IPS-18c (cell line): ENCODE measurements around the gene DNAAF2.
"Not testable (repeated sequence)": the region's sequence is repeated elsewhere in the genome, so short reads cannot be mapped to it uniquely, and the experiment has no call there.

Source experiments
- H3K4me3 ChIP-seq: 2 replicates; pipeline ENCODE4 v1.7.0; 2013; ENCODE audit warnings: low read depth, mild to moderate bottlenecking, low read length, moderate library complexity; ENCODE audit not compliant: insufficient read depth
- H3K9me3 ChIP-seq: one replicate; pipeline ENCODE4 v1.6.1; 2013; ENCODE audit warnings: mild to moderate bottlenecking, low read length, moderate library complexity; ENCODE audit not compliant: control insufficient read depth, insufficient read depth

The DNAAF2 gene

DNA sequence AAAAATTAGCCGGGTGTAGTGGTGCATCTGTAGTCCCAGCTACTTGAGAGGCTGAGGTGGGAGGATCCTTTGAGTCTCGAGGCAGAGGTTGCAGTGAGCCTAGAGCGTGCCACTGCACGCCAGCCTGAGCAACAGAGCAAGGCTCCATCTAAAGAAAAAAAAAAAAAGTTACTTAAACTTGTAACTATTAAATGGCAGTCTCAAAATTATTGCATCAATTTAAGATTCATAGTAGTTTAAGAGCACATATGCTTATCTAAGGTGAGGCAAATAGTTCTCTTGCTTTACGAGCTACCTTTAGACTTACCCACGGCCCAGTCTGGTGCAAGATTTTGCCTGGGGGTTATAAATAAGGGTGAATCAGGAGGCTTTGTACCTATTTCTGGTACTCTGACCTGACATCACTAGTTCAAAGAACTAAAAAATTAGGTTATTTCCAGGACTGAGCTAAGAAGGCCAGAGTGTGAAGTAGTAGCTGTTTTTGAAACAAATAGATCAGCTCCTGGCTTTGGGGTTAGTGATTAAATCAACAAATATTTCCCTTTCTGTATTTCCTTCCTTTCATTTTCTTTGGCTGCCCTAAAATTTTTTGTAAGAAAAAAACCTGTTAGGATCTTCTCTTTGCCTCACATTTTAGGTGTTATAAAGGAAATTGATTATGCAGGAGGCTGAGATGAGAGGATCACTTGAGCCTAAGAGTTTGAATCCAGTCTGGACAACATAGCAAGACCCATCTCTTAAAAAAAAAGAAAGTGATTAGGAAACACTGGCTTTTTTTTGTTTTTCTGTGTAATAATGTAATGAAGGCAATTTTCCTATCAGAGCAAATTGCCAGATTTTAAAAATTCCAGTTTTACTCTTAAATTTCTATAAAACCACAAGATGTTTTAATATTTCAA, 10.9 kb downstream of the DNAAF2 start:
- no peaks in the 10 kb centered on the region for H3K9me3 ChIP-seq
- no peak overlapping the region for H3K4me3 ChIP-seq

DNA sequence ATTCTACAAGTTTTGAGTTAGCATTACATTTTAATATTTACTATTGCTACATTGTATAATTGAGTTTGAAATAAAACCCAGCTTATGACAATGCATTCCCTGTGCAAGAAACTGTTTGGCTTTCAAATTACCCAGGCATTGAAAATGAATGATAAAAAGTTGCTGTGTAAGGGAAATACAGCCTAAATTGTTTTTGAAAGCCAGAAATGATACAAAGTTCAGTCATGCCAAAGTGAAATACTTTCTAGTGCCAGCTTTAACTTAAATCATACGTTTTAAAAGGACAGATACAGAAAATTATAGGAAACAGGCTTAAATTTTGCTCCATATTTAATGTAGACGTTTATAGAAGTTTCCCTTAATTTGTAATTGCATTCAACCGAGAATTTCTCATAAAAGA, 11.7 kb downstream of the DNAAF2 start:
- Histone ChIP-seq H3K9me3 (no peaks in the 10 kb centered on the region), H3K4me3 (no peak overlapping the region)

DNA sequence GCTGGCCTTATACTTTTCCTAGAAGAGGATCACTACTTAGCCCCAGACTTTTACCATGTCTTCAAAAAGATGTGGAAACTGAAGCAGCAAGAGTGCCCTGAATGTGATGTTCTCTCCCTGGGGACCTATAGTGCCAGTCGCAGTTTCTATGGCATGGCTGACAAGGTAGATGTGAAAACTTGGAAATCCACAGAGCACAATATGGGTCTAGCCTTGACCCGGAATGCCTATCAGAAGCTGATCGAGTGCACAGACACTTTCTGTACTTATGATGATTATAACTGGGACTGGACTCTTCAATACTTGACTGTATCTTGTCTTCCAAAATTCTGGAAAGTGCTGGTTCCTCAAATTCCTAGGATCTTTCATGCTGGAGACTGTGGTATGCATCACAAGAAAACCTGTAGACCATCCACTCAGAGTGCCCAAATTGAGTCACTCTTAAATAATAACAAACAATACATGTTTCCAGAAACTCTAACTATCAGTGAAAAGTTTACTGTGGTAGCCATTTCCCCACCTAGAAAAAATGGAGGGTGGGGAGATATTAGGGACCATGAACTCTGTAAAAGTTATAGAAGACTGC, 12.9 kb downstream of the DNAAF2 start:
- H3K9me3 ChIP-seq, result no peaks in the 10 kb centered on the region
- H3K4me3 ChIP-seq, result peak overlapping the region; percentile 85; the same call in 1 of the 2 replicates

DNA sequence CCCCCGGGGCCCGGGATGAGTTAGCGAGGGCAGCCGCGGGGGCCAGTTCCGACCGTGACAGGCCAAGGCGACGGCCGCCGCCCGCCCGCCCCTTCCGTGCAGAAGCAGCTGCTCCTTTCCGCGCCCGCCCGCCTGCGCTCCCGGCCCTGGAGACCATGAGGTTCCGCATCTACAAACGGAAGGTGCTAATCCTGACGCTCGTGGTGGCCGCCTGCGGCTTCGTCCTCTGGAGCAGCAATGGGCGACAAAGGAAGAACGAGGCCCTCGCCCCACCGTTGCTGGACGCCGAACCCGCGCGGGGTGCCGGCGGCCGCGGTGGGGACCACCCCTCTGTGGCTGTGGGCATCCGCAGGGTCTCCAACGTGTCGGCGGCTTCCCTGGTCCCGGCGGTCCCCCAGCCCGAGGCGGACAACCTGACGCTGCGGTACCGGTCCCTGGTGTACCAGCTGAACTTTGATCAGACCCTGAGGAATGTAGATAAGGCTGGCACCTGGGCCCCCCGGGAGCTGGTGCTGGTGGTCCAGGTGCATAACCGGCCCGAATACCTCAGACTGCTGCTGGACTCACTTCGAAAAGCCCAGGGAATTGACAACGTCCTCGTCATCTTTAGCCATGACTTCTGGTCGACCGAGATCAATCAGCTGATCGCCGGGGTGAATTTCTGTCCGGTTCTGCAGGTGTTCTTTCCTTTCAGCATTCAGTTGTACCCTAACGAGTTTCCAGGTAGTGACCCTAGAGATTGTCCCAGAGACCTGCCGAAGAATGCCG, 13.7 kb downstream of the DNAAF2 start:
- no peaks in the 10 kb centered on the region for H3K9me3 ChIP-seq
- peak overlapping the region; percentile 85 for H3K4me3 ChIP-seq

DNA sequence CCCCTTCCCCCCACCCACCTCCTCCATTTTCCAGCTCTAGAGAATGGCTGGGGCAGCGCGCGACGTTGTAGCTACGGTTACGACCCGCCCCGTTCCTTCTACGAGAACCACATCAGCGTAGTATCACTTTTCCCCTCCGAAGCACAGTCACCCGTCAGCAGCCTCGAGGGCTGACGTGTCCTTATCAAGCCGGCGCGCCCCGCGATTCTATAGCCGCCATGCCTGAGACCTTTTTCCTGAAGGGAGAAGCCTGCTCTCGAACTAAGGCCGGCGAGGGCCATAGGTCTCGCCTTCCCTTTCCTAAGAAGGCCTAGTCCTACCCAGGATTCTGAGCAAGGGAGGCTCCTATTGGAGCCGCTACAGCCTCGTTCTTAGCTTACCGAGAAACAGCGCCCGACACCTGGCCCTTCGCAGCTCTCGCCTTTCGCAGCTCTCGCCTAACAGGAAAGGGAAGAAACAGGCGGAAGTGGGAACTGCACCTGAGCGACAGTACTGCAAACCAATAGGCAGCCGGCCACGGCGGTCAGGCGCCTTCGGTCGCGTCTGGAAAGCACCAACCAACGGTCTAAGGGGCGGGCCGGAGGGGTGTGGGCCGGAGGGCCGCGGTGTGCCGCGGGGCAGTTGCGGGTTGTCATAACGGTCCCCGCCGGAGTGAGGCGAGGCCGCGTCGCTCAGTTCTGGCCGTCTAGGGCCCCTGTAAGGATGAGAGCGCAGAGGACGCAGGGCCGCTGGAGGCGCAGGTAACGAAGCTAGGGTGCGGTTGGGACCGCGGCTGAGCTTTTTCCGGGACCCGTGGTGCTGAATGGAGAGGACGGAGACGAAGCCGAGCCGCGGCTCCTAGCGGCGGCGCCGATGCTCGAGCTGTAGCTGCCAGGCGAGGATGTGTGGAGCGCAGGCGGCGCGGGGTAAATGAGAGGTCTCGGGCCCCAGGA, 14.6 kb downstream of the DNAAF2 start, which contains the start of the genes MGAT2 and RPL36AL:
TSS of gene MGAT2 (plus strand) at position 618 of the 932 bp plus-strand sequence. CDS start 470 bp downstream, outside the sequence.
TSS of gene RPL36AL (minus strand) at position 445 of the 932 bp plus-strand sequence. CDS start 1,522 bp downstream, outside the sequence.
- Histone ChIP-seq H3K4me3 (peak within 1 kb of the TSS; percentile 85), H3K9me3 (no peaks in the 10 kb centered on the region)

DNA sequence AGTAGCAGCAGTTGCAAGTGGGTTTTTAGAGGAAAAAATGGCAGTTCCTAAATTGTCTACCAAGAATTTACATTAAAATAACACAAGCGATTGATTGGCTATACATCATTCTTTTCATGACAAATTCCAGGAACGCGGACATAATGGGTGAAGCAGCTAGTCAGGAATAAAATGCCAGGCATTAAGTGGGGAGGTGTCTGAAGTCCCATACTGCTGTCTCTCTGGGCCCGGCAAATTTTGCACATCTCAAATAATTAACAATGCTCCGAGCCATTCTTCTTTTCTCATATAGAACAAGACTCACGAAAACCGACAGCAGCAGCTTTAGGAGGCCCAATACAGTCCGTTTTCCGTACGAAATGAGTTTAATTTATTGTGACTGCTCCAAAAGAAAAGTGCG, 15.3 kb downstream of the DNAAF2 start:
- Histone ChIP-seq H3K9me3 (no peaks in the 10 kb centered on the region), H3K4me3 (peak overlapping the region; percentile 85)

DNA sequence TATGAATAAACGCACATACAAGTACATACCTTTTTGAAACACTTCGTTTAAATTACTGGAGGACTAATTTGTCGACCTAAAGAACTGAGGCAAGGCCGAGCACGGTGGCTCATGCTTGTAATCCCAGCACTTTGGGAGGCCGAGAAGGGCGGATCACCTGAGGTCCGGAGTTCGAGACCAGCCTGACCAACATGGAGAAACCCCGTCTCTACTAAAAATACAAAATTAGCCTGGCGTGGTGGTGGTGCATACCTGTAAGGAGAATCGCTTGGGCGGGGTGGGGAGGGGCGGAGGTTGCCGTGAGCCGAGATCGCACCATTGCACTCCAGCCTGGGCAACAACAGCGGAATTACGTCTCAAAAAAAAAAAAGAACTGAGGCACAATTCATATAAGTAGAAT, 15.8 kb downstream of the DNAAF2 start:
- H3K9me3 ChIP-seq, result not testable (repeated sequence)
- H3K4me3 ChIP-seq, result peak overlapping the region; percentile 85

DNA sequence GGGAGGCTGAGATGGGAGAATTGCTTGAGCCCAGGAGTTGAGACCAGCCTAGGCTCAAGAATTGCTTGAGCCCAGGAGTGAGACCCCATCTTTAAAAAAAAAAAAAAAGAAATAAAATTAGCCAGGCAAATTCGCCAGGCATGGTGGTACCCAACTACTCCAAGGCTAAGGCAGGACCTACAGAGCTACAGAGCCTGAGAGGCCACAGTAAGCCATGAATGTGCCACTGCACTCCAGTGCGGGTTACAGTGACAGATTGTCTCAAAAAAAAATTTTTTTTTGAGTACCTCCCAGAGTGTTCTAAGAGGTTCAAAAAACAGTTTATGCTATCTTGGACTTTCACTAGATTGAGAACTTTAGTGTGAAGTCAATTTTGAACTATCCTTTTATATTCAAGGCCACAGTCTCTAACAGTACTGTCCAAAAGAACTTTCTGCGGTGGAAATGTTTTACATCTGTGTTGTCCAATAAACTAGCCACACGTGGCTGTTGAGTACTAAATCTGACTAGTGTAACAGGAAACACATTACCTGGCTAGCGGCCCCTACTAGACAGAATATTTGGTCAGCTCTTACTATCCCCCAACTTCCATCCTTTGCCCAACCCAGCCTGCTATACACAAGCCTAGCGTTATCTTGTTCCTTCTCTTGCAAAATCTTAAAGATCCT, 17.1 kb downstream of the DNAAF2 start:
- no peak overlapping the region for H3K4me3 ChIP-seq
- H3K9me3 ChIP-seq, result no peaks in the 10 kb centered on the region

DNA sequence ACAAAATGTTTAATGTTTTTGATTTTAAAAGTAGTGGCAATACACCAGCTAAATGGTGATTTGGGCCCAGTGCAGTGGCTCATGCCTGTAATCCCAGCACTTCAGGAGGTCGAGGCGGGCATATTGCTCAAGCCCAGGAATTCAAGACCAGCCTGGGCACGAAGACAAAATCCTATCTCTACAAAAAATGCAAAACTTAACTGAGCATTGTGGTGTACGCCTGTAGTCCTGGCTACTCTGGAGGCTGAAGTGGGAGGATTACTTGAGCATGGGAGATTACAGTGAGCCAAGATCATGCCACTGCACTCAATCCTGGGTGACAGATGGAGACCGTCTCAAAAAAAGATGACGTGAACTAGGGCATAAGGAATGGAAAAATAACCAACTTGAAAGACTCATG, 19.3 kb downstream of the DNAAF2 start:
- H3K9me3 ChIP-seq, result no peaks in the 10 kb centered on the region

DNA sequence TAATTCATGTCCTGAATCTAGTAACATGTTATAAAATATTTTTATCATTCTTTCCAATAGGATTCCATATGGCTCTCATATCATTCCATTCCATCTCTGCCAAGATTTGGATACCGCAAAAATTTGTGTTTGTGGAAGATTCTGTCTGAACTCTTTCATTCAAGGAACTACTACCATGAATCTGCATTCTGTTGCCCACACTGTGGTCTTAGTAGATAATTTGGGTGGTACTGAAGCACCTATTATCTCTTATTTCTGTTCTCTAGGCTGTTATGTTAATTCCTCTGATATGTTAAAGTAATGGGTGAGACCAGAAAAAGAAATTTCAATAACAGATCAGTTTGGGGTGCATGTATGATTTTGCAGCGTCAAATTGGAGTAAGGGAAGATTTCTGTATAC, 20.8 kb downstream of the DNAAF2 start:
- H3K9me3 ChIP-seq, result no peaks in the 10 kb centered on the region

More for the DNA sequence above, 19.3 kb downstream of the DNAAF2 start:
- no peak overlapping the region for H3K4me3 ChIP-seq

DNA sequence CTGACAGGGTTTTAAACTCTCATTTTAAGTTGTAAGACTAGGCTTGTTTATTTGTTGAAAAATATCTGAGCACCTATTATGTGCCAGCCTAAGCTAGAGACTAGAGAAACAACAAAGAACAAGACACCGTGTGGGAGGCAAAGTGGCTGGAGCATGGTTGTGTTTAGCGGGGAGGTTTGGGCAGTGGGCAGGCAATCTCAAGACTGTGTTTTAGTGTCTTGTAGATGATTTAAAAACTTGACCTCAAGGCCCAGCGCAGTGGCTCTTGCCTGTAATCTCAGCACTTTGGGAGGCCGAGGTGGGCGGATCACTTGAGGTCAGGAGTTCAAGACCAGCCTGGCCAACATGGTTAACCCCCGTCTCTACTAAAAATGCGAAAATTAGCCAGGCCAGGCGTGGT, 22.4 kb downstream of the DNAAF2 start:
- Histone ChIP-seq H3K9me3 (no peaks in the 10 kb centered on the region), H3K4me3 (no peak overlapping the region)

More for the DNA sequence above, 20.8 kb downstream of the DNAAF2 start:
- H3K4me3 ChIP-seq, result no peak overlapping the region

DNA sequence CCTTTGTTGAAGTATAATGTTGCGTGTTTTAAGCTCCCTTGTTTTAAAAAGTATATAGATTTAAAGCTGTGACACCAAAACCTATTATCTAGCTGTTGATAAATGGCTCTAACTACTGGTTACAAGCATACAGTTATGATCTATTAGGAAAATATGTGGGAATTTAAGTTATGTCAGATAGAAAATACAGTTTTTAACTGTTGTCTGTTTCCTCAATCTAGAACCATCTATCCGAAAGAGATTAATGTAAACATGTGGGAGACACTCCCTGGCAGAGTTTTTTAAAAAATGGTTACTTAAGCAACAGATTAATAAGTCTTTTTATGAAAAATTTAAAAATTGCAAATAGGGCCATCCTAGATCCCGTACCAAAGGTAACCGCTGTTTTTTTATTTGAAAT, 22.8 kb downstream of the DNAAF2 start:
- Histone ChIP-seq H3K4me3 (no peak overlapping the region), H3K9me3 (no peaks in the 10 kb centered on the region)

DNA sequence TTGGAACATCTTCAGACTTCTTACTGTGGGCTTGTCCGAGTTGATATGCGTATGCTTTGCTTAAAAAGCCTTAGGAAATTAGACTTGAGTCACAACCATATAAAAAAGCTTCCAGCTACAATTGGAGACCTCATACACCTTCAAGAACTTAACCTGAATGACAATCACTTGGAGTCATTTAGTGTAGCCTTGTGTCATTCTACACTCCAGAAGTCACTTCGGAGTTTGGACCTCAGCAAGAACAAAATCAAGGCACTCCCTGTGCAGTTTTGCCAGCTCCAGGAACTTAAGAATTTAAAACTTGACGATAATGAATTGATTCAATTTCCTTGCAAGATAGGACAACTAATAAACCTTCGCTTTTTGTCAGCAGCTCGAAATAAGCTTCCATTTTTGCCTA, 27.5 kb downstream of the DNAAF2 start:
- Histone ChIP-seq H3K9me3 (no peaks in the 10 kb centered on the region), H3K4me3 (no peak overlapping the region)

DNA sequence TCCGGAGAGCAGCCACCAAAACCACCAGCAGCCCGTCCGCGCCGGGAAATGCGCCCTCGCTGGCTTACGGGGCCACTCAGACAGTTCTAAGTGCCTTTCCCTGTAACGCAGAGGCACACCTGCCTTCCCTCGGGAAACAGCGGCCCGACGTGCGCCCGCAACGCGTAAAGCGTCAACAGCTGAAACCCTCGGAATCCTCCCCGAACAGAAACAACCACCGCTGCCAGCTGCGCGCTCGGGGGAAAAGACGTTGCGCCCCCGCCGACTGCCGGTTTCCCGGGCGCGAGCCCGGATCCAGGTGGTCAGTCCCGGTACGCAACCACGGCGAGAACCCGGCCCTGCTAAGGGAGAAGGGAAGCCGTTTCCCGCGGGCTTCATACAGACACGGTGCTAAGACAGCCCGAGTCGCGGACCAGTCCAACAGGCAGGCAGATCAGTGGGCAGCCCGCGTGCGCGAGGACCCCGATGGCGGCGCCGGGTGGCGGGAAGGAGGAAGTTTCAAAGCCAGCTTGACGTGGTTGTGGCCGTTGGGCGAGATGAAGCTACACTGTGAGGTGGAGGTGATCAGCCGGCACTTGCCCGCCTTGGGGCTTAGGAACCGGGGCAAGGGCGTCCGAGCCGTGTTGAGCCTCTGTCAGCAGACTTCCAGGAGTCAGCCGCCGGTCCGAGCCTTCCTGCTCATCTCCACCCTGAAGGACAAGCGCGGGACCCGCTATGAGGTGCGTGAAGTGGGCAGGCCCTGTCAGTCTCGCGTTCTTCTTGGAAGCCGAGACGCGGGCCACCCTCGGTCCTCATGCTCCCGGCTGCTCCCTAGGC, 36.4 kb downstream of the DNAAF2 start, which contains the start of gene LRR1:
TSS of gene LRR1 (plus strand) at position 456 of the 816 bp plus-strand sequence. CDS start at position 537, 81 bp downstream.
- H3K4me3 ChIP-seq, result peak within 1 kb of the TSS; percentile 95
- H3K9me3 ChIP-seq, result no peaks in the 10 kb centered on the region

DNA sequence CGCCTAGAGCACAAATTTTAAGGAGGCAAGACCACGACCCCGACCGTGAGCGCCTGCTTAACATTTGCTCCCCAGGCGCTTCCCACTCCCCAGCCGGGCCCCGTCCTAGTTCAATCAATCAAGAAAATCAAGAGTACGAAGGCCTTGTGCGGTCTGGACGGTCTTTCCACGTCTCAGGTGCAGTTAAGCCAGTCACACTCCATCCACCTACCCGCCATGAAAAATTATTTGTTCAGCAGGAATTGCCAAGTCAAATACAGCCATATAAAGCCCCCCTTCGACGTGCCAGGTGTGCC, 36.9 kb downstream of the DNAAF2 start:
- peak overlapping the region; percentile 95 for H3K4me3 ChIP-seq
- no peaks in the 10 kb centered on the region for H3K9me3 ChIP-seq
